Activated CD4-positive, alpha-beta T cell treated with anti-CD3 and anti-CD28 coated beads, Interleukin-2, amount 50 U/mL, for 1 hour (primary cell): ENCODE data around the gene LDLRAD2.
"Not testable (repeated sequence)": the region's sequence is repeated elsewhere in the genome, so short reads cannot be mapped to it uniquely, and the experiment has no call there.

ENCODE experiments used
- DNase-seq: peaks from one replicate; pipeline ENCODE4 v3.0.0-alpha.2; 2020

Gene LDLRAD2

GRCh38 chr1:21824926-21825325 lies 12.9 kb downstream of the LDLRAD2 start:
- no peak for DNase-seq

GRCh38 chr1:21825393-21825792 lies 13.3 kb downstream of the LDLRAD2 start:
- DNase-seq: no peak

GRCh38 chr1:21826694-21827093 lies 14.6 kb downstream of the LDLRAD2 start:
- not testable (repeated sequence) for DNase-seq

- DNase-seq: no peak
Observed at GRCh38 chr1:21827141-21827679, 15.1 kb downstream of the LDLRAD2 start.

- no peak for DNase-seq
Observed at GRCh38 chr1:21828075-21828474, 16.0 kb downstream of the LDLRAD2 start.

GRCh38 chr1:21828506-21829210 lies 16.6 kb downstream of the LDLRAD2 start:
- no peak for DNase-seq

- DNase-seq: no peak
Observed at GRCh38 chr1:21829294-21829693, 17.2 kb downstream of the LDLRAD2 start.

GRCh38 chr1:21830792-21831453 lies 18.9 kb downstream of the LDLRAD2 start:
- no peak for DNase-seq

- no peak for DNase-seq
Observed at GRCh38 chr1:21831454-21831970, 19.4 kb downstream of the LDLRAD2 start.

GRCh38 chr1:21833392-21833976 lies 21.4 kb downstream of the LDLRAD2 start:
- DNase-seq: no peak

- DNase-seq: no peak
Observed at GRCh38 chr1:21834094-21834493, 22.0 kb downstream of the LDLRAD2 start.

GRCh38 chr1:21834666-21835065 lies 22.6 kb downstream of the LDLRAD2 start:
- DNase-seq: no peak

- no peak for DNase-seq
Observed at GRCh38 chr1:21836010-21836409, 23.9 kb downstream of the LDLRAD2 start.

- no peak for DNase-seq
Observed at GRCh38 chr1:21836729-21837128, 24.7 kb downstream of the LDLRAD2 start.

- DNase-seq: no peak
Observed at GRCh38 chr1:21837476-21837875, 25.4 kb downstream of the LDLRAD2 start.

- no peak for DNase-seq
Observed at GRCh38 chr1:21838359-21839157, 26.5 kb downstream of the LDLRAD2 start.

GRCh38 chr1:21839337-21840037 lies 27.4 kb downstream of the LDLRAD2 start:
- no peak for DNase-seq

GRCh38 chr1:21840981-21841380 lies 28.9 kb downstream of the LDLRAD2 start:
- no peak for DNase-seq

- no peak for DNase-seq
Observed at GRCh38 chr1:21841852-21842466, 29.9 kb downstream of the LDLRAD2 start.

GRCh38 chr1:21842606-21843162 lies 30.6 kb downstream of the LDLRAD2 start:
- DNase-seq: no peak

- no peak for DNase-seq
Observed at GRCh38 chr1:21843208-21843607, 31.1 kb downstream of the LDLRAD2 start.
